H1 (cell line): ENCODE measurements around the gene C1QL1. TPM values are rescaled to one million over a fixed set of nuclear protein-coding genes. Genes with fewer than 3 reads are reported as not detected.

ENCODE experiments used
- CTCF ChIA-PET: fragments of 300-600 bp; sonication (Branson Sonifier 250); formaldehyde crosslinking; loops from one replicate; lab custom pipeline; 2021; ENCODE audit not compliant: partially characterized antibody; lab: Charles Lee
- POLR2A ChIA-PET: fragments of 300-600 bp; sonication (Branson Sonifier 250); formaldehyde crosslinking; loops from one replicate; lab custom pipeline; 2021; ENCODE audit warnings: inconsistent platforms; ENCODE audit not compliant: partially characterized antibody; lab: Charles Lee
- DNase-seq, 2 experiments: peaks; one replicate each; pipeline versions ENCODE4 v3.0.0 to v3.0.0-alpha.2; 2010 to 2022; ENCODE audit warnings: low spot score in 2 of 2, low read depth in 1 of 2, mixed read lengths in 1 of 2
- FAIRE-seq: peaks from 2 replicates; lab custom pipeline; 2011; peaks lifted over from hg19 to GRCh38; lab: Jason Lieb, UNC
- H2AFZ ChIP-seq: 2 replicates; pipeline ENCODE4 v1.8.1; 2012; ENCODE audit warnings: low read length, inconsistent platforms
- H2AK5ac ChIP-seq: 2 replicates; pipeline ENCODE4 v1.6.1; 2013; ENCODE audit warnings: low read depth, low read length
- H2BK120ac ChIP-seq: replicated peaks from 2 replicates; pipeline ENCODE3; 2013; ENCODE audit warnings: low read depth, low read length, inconsistent platforms
- H2BK12ac ChIP-seq: 2 replicates; pipeline ENCODE4 v1.6.1; 2013; ENCODE audit warnings: low read depth, low read length
- H2BK15ac ChIP-seq: 2 replicates; pipeline ENCODE4 v1.6.1; 2013; ENCODE audit warnings: low read length
- H2BK20ac ChIP-seq: 2 replicates; pipeline ENCODE4 v1.6.1; 2013; ENCODE audit warnings: low read length
- H2BK5ac ChIP-seq: 2 replicates; pipeline ENCODE4 v1.6.1; 2013; ENCODE audit warnings: low read depth, low read length
- H3K14ac ChIP-seq: 2 replicates; pipeline ENCODE4 v1.6.1; 2013; ENCODE audit warnings: inconsistent platforms; ENCODE audit not compliant: insufficient read length
- H3K18ac ChIP-seq: 2 replicates; pipeline ENCODE4 v1.6.1; 2013; ENCODE audit warnings: low read length; ENCODE audit errors: extremely low read depth
- H3K23ac ChIP-seq: 2 replicates; pipeline ENCODE4 v1.6.1; 2013; ENCODE audit warnings: inconsistent platforms; ENCODE audit not compliant: insufficient read length
- H3K23me2 ChIP-seq: 2 replicates; pipeline ENCODE4 v1.6.1; 2013; ENCODE audit warnings: low read depth, low read length
- H3K27ac ChIP-seq: 2 replicates; pipeline ENCODE4 v1.6.1; 2011; ENCODE audit warnings: low read depth, low read length, inconsistent platforms
- H3K27me3 ChIP-seq, 4 experiments: replicated peaks in 1 of 4; 1 replicate in 1 of 4; 2 replicates in 3 of 4; pipeline versions ENCODE4 v1.6.1 to v1.8.1; 2011 to 2013; ENCODE audit warnings: low read length in 3 of 4, mild to moderate bottlenecking in 3 of 4, inconsistent platforms in 2 of 4, mixed read lengths in 2 of 4, moderate library complexity in 1 of 4; ENCODE audit not compliant: control insufficient read depth in 3 of 4, insufficient read depth in 3 of 4; ENCODE audit errors: extremely low read depth in 1 of 4
- H3K36me3 ChIP-seq, 4 experiments: 2 replicates each; pipeline versions ENCODE4 v1.6.1 to v1.8.1; 2011 to 2013; ENCODE audit warnings: mild to moderate bottlenecking in 4 of 4, low read length in 3 of 4, moderate library complexity in 2 of 4, control low read depth in 1 of 4, inconsistent platforms in 1 of 4; ENCODE audit not compliant: insufficient read depth in 4 of 4, control insufficient read depth in 2 of 4
- H3K4ac ChIP-seq: replicated peaks from 2 replicates; pipeline ENCODE3; 2013; ENCODE audit warnings: low read length, low read depth, mixed read lengths, inconsistent platforms; ENCODE audit not compliant: insufficient read length
- H3K4me1 ChIP-seq, 4 experiments: replicated peaks in 1 of 4; 1 replicate in 1 of 4; 2 replicates in 3 of 4; pipeline versions ENCODE4 v1.6.1 to v1.8.1; 2011 to 2013; ENCODE audit warnings: low read length in 3 of 4, inconsistent platforms in 2 of 4, mixed read lengths in 1 of 4; ENCODE audit not compliant: insufficient read depth in 4 of 4, control insufficient read depth in 3 of 4
- H3K4me2 ChIP-seq, 2 experiments: 2 replicates each; pipeline versions ENCODE4 v1.6.1 to v1.8.1; 2011 to 2013; ENCODE audit warnings: low read depth in 2 of 2, low read length in 2 of 2, control low read depth in 1 of 2, inconsistent platforms in 1 of 2, mild to moderate bottlenecking in 1 of 2; ENCODE audit not compliant: insufficient read depth in 1 of 2
- H3K4me3 ChIP-seq, 4 experiments: fragments of 200-600, 300-600 bp in 1 of 4; sonication (generic), shearing (Covaris generic), sonication (Bioruptor Twin) in 1 of 4; 2 replicates each; pipeline versions ENCODE4 v1.5.1 to v1.8.1; 2011 to 2016; ENCODE audit warnings: low read length in 4 of 4, low read depth in 3 of 4, control low read depth in 2 of 4, inconsistent platforms in 2 of 4, mild to moderate bottlenecking in 2 of 4, mixed read lengths in 1 of 4, moderate library complexity in 1 of 4; ENCODE audit not compliant: insufficient read depth in 2 of 4; ENCODE audit errors: extremely low read depth in 1 of 4
- H3K56ac ChIP-seq: replicated peaks from 2 replicates; pipeline ENCODE3; 2013; ENCODE audit warnings: low read depth, mild to moderate bottlenecking, mixed read lengths, low read length, inconsistent platforms; ENCODE audit not compliant: insufficient read length
- H3K79me1 ChIP-seq: 2 replicates; pipeline ENCODE4 v1.6.1; 2013; ENCODE audit warnings: low read depth, low read length, control low read depth
- H3K79me2 ChIP-seq, 2 experiments: 2 replicates each; pipeline versions ENCODE4 v1.6.1 to v1.8.1; 2012 to 2013; ENCODE audit warnings: low read length in 2 of 2, mild to moderate bottlenecking in 2 of 2, inconsistent platforms in 1 of 2; ENCODE audit not compliant: insufficient read depth in 2 of 2, control insufficient read depth in 1 of 2
- H3K9ac ChIP-seq, 4 experiments: replicated peaks in 1 of 4; 1 replicate in 1 of 4; 2 replicates in 3 of 4; pipeline versions ENCODE4 v1.6.1 to v1.8.1; 2011 to 2013; ENCODE audit warnings: low read depth in 3 of 4, low read length in 3 of 4, control low read depth in 2 of 4, mild to moderate bottlenecking in 2 of 4, moderate library complexity in 2 of 4, inconsistent platforms in 1 of 4; ENCODE audit errors: extremely low read depth in 1 of 4
- H3K9me3 ChIP-seq, 2 experiments: 2 replicates each; pipeline versions ENCODE4 v1.6.1 to v1.8.1; 2012 to 2013; ENCODE audit warnings: mild to moderate bottlenecking in 2 of 2, moderate library complexity in 2 of 2, control low read depth in 1 of 2, inconsistent platforms in 1 of 2, low read depth in 1 of 2, low read length in 1 of 2, mixed read lengths in 1 of 2; ENCODE audit not compliant: insufficient read depth in 2 of 2
- H4K20me1 ChIP-seq, 2 experiments: replicated peaks in 1 of 2; 2 replicates each; pipeline versions ENCODE3 to v1.8.1; 2011 to 2013; ENCODE audit warnings: inconsistent platforms in 2 of 2, low read length in 2 of 2, mild to moderate bottlenecking in 1 of 2; ENCODE audit not compliant: insufficient read depth in 2 of 2, control insufficient read depth in 1 of 2
- H4K5ac ChIP-seq: 2 replicates; pipeline ENCODE4 v1.6.1; 2013; ENCODE audit warnings: low read length, low read depth, mixed read lengths, inconsistent platforms; ENCODE audit not compliant: insufficient read length
- H4K8ac ChIP-seq: 2 replicates; pipeline ENCODE4 v1.8.0; 2013; ENCODE audit warnings: mild to moderate bottlenecking, moderate library complexity, low read length, inconsistent platforms; ENCODE audit not compliant: insufficient read depth; ENCODE audit errors: extremely low read depth
- H4K91ac ChIP-seq: replicated peaks from 2 replicates; pipeline ENCODE3; 2013; ENCODE audit warnings: low read length, mixed read lengths, inconsistent platforms; ENCODE audit not compliant: insufficient read length
- BACH1 ChIP-seq: IDR thresholded peaks from 2 replicates; pipeline ENCODE4 v1.6.1; 2012; ENCODE audit warnings: low read length, improper control_type of control experiment
- CBX8 ChIP-seq: fragments of 300-800, 300-1000 bp; sonication (generic); IDR thresholded peaks from 2 replicates; pipeline ENCODE4 v1.7.1; 2016; ENCODE audit warnings: low read depth, low read length, borderline replicate concordance
- E2F6 ChIP-seq: IDR thresholded peaks from 2 replicates; pipeline ENCODE4 v1.6.1; 2012; ENCODE audit warnings: inconsistent platforms
- RAD21 ChIP-seq, 2 experiments: IDR thresholded peaks in 1 of 2; conservative IDR thresholded peaks in 1 of 2; 2 replicates each; pipeline ENCODE4 v1.6.1; 2011; ENCODE audit warnings: low read depth in 2 of 2, low read length in 2 of 2, improper control_type of control experiment in 1 of 2, inconsistent platforms in 1 of 2, mild to moderate bottlenecking in 1 of 2, moderate library complexity in 1 of 2
- RXRA ChIP-seq: IDR thresholded peaks from 2 replicates; pipeline ENCODE4 v1.6.1; 2011; ENCODE audit warnings: low read depth, mild to moderate bottlenecking, low read length, moderate library complexity; ENCODE audit not compliant: insufficient read depth
- TCF12 ChIP-seq: IDR thresholded peaks from 2 replicates; pipeline ENCODE4 v1.6.1; 2011; ENCODE audit warnings: low read depth, mild to moderate bottlenecking, low read length
- WGBS, 2 experiments: shearing (Covaris generic) in 1 of 2; methylation state at CpG; one replicate each; pipeline versions ENCODE4 v1.1.6 to v1.1.7; 2013 to 2015; ENCODE audit warnings: low lambda C conversion rate in 2 of 2, mixed read lengths in 2 of 2, inconsistent platforms in 1 of 2, low coverage in 1 of 2, missing lambda C conversion rate in 1 of 2; ENCODE audit not compliant: insufficient replicate concordance in 2 of 2, insufficient coverage in 1 of 2, insufficient read length in 1 of 2; ENCODE audit errors: extremely low coverage in 1 of 2, missing lambda C conversion rate in 1 of 2; 5-methylcytosine and 5-hydroxymethylcytosine counted together
- polyA plus RNA-seq, 7 experiments: library from polyadenylated mRNA; depleted of rRNA in 3 of 7; stranded (reverse) in 5 of 7; unstranded in 2 of 7; fragments of >200 nt in 5 of 7; fragments of 200-250 nt in 2 of 7; gene quantifications; 1 replicate in 5 of 7; 2 replicates in 1 of 7; 4 replicates in 1 of 7; pipeline versions ENCODE4 v1.2.1 to v1.2.3, GENCODE V29; 2011 to 2013; ENCODE audit warnings: missing spikeins in 2 of 7, mixed read lengths in 2 of 7
- total RNA-seq: library from RNA; stranded (reverse); fragmentation: NEBNext Ultra II Directional; extraction: Animal tissue kit (Norgen Biotek cat#: 25700); gene quantifications from 2 replicates; pipeline ENCODE4 v1.2.1, GENCODE V29; 2021

Gene C1QL1
- total and polyA plus RNA-seq, 2 of the 8 experiments (the other 6 are each of a cell fraction or from before 2014, with no cell fraction given) = 7.6 to 10.5 TPM

GRCh38 chr17:45009676-45010467, 41.8 kb upstream of the C1QL1 start:
- H3K18ac ChIP-seq = no peak overlapping the region
- H4K8ac ChIP-seq = no peak overlapping the region
- H3K4me2 ChIP-seq = no peak overlapping the region
- ChIA-PET POLR2A (interaction anchor here (0.6 to 3.1 kb wide), 3 partner anchors 10 to 111 kb away, joined by 3 to 11 read pairs (median 6); partner anchors contain the start of gene EFTUD2), CTCF (interaction anchor here (0.6 to 16.2 kb wide), 5 partner anchors 12 to 98 kb away, joined by 3 to 243 read pairs (median 10); no protein-coding TSS in a partner anchor)
- H3K56ac ChIP-seq = no peak overlapping the region
- H4K5ac ChIP-seq = no peak overlapping the region
- H2AK5ac ChIP-seq = no peak overlapping the region
- H3K79me2 ChIP-seq = no peaks in the 10 kb centered on the region
- no peaks in the 10 kb centered on the region for H3K9me3 ChIP-seq
- no peaks in the 10 kb centered on the region for H4K20me1 ChIP-seq
- no peak overlapping the region for H3K4ac ChIP-seq
- H3K27ac ChIP-seq = no peak overlapping the region
- H3K27me3 ChIP-seq = no peaks in the 10 kb centered on the region; a peak in 2 of 7 replicates
- no peaks in the 10 kb centered on the region for H3K79me1 ChIP-seq
- no peak overlapping the region for H3K9ac ChIP-seq
- DNase-seq (no peak), FAIRE-seq (no peak)
- H3K23me2 ChIP-seq = no peaks in the 10 kb centered on the region
- no peak overlapping the region for H2BK15ac ChIP-seq
- H2BK20ac ChIP-seq = no peak overlapping the region
- no peak overlapping the region for H3K23ac ChIP-seq
- H2BK5ac ChIP-seq = no peak overlapping the region
- H3K14ac ChIP-seq = no peak overlapping the region
- TF ChIP-seq TCF12 = no peak
- no peak for TF ChIP-seq CBX8
- TF ChIP-seq RAD21 (IDR thresholded peaks at IDR 0.05 in 1 of 2, conservative IDR thresholded peaks at IDR 0.05 in 1 of 2; ENCODE audit: low read depth in 2 of 2, low read length in 2 of 2) = no peak
- TF ChIP-seq RXRA = no peak
- no peak for TF ChIP-seq BACH1
- TF ChIP-seq E2F6 = no peak
- TF ChIP-seq, all 59 proteins: peak for 0
- Histone ChIP-seq H2AFZ (no peak overlapping the region), H2BK12ac (no peak overlapping the region), H3K36me3 (no peaks in the 10 kb centered on the region), H3K4me1 (peaks cover 0 to 9% (median 4%) of the 10 kb centered on the region in 4 experiments; a peak in 5 of 7 replicates), H4K91ac (no peak overlapping the region), H2BK120ac (no peak overlapping the region), H3K4me3 (no peak overlapping the region)
- 85% methylated on average over 13 of the region's 13 CpGs; no CpG with 5 or more reads in 1 of the 2 experiments for WGBS, 2 experiments
